Activated CD4-positive, alpha-beta T cell treated with anti-CD3 and anti-CD28 coated beads, Interleukin-2, amount 50 U/mL, for 4 hours (primary cell): ENCODE data around the gene CLASP1.
"Not testable (repeated sequence)": the region's sequence is repeated elsewhere in the genome, so short reads cannot be mapped to it uniquely, and the experiment has no call there.

Experiments
- DNase-seq, 2 experiments: peaks; one replicate each; pipeline ENCODE4 v3.0.0-alpha.2; 2020

The CLASP1 gene

GRCh38 chr2:121340926-121341325 is 308.3 kb downstream of the CLASP1 start:
- no peak for DNase-seq

DNA sequence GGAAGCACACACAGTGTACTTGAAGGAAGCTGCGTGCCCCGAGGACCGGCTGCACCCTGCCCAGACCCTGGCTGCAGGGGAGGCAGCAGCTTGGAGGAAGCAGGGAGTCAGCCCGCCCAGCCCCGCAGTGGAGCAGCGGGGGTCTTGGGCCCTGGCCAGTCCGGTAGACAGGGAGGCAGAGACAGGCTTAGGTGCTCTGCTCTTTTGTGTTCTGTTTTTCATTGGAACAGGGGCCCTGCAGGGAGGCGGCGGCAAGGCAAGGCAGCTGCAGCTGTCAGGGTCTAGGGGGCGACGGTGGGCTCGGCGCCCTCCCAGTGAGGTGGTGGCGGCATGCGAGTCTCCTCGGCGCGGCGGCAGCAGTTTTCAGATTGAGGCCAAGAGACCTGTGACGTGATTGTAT is 311.0 kb downstream of the CLASP1 start:
- DNase-seq = no peak

GRCh38 chr2:121336528-121337294 is 312.6 kb downstream of the CLASP1 start:
- no peak for DNase-seq

GRCh38 chr2:121335294-121336290 is 313.7 kb downstream of the CLASP1 start:
- DNase-seq = no peak

DNA sequence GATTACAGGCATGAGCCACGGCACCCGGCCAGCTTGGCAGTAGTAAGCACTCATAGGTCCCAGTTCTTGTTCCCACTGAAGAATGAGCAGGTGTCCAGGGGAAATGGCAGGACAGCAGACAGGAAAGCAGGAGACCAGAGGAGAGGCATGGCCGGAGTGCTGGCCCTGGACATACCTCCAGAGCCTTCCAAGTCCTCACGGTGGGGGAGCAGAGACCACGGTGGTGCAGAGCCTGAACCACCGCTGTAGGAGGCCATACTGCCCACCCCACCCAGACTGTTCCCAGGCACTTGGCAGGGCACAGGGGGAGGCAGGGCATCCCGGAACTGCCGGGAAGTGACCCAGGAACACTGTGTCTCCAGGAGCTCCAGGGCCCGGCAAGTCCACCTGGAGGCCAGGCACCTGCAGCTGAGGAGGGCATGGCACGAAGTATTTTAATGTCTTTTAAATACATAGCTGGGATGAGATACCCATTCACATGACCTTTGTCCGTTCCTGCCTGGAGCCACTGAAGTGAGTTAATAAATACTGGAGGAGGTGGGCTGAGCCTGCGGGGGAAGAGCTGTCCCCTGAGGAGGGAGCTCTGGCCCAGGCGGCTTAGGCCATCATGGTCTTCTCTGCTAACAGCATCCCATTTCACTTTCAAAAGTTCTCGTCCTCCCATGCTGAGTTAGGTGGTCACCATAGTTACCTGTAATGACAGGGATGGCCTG is 314.5 kb downstream of the CLASP1 start:
- DNase-seq = no peak

- DNase-seq = no peak
Observed at GRCh38 chr2:121333834-121334558, 315.3 kb downstream of the CLASP1 start.

GRCh38 chr2:121333231-121333630 is 316.0 kb downstream of the CLASP1 start:
- no peak for DNase-seq

DNA sequence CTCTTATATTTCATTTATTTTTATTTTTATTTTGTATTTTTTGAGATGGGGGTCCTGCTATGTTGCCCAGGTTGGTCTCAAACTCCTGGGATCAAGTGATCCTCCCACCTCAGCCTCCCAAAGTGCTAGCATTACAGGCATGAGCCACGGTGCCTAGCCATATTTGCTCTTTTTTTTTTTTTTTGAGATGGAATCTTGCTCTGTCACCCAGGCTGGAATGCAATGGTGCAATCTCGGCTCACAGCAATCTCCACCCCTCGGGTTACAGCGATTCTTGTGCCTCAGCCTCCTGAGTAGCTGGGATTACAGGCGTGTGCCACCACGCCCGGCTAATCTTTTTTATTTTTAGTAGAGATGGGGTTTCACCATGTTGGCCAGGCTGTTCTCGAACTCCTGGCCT is 317.9 kb downstream of the CLASP1 start:
- DNase-seq = not testable (repeated sequence)

- DNase-seq = no peak
Observed at GRCh38 chr2:121330921-121331320, 318.3 kb downstream of the CLASP1 start.

DNA sequence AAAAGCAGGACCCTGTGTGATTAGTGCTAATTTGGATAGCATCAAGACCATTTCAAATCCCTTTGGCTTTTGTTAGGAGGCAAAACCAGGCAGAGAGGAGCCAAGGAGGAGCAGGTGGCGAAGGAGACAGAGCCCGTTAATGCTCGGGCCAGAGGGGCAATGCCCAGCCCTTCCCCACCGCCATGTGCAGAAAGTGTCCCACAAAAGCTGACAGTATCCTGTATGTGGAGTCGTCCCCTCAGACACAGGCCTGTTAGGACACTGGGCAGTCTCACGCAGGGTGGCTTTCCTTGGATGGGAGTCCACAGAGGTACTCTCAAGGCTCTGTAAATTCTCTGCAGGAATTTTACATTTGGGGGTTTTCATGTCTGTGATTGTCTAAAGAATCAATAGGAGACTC is 319.5 kb downstream of the CLASP1 start:
- DNase-seq = no peak

GRCh38 chr2:121326628-121327027 is 322.6 kb downstream of the CLASP1 start:
- DNase-seq = no peak

GRCh38 chr2:121324601-121325000 is 324.7 kb downstream of the CLASP1 start:
- no peak for DNase-seq

- DNase-seq = no peak
Observed at GRCh38 chr2:121321476-121321875, 327.8 kb downstream of the CLASP1 start.

DNA sequence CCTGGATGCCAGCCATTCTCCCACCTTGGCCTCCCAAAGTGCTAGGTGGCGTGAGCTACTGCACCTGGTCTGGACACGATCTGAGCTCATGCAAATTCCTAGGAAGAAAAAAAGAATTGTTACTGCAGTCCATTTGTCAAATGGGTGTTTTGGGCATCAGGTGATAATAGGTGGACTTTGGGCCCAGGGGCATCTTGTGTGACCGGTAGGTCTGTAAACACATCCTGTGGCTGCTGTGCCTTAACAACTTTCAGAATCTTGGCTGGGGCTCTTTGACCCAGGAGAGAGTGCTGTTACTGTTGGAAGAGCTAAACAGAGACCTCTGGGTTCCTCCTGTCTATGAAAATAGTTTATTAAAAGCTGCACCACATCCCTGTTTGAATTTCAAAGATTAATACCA is 329.3 kb downstream of the CLASP1 start:
- DNase-seq = no peak

DNA sequence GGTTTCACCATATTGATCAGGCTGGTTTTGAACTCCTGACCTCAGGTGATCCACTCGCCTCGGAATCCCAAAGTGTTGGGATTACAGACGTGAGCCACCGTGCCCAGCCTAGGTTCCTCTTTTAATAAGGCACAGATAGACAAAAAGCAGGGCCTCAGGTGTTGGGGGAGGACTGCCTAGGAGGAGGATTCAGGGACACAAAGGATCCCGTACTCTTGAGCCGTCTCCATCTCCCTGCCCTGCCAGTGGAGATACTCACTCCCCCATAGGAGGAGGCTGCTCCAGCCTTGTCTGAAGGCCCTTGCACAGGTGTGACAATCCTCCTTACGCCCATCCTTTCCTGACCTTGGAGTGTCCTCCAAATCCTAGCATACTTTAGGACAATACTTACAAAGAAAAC is 332.3 kb downstream of the CLASP1 start:
- no peak for DNase-seq

DNA sequence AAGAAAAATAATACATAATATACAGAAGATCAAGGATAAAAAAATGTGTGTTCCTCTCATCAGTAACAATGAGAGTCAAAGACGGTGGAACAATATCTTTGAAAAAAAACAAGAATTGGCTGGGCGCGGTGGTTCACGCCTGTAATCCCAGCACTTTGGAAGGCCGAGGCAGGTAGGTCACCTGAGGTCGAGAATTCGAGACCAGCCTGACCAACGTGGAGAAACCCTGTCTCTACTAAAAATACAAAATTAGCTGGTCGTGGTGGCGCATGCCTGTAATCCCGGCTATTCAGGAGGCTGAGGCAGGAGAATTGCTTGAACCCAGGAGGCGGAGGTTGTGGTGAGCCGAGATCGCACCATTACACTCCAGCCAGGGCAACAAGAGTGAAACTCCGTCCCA is 335.6 kb downstream of the CLASP1 start:
- not testable (repeated sequence) for DNase-seq

DNA sequence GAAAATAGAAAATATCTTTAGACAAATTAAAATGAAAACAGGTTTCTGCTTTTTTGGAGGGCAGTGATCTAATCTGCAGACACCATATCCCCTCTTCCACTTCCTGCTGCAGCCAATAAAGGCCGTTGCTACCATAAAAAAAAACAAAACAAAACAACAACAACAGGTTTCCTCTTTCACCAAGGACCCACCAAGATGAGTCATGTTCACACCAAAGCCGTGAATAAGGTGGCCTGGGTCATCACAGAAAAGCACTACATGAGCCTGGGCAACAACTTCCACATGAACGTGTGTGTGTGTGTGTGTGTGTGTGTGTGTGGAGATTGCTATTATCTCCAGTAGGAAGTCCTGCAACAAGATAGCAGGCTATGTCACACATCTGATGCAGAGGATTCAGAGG is 339.5 kb downstream of the CLASP1 start:
- DNase-seq = no peak

DNA sequence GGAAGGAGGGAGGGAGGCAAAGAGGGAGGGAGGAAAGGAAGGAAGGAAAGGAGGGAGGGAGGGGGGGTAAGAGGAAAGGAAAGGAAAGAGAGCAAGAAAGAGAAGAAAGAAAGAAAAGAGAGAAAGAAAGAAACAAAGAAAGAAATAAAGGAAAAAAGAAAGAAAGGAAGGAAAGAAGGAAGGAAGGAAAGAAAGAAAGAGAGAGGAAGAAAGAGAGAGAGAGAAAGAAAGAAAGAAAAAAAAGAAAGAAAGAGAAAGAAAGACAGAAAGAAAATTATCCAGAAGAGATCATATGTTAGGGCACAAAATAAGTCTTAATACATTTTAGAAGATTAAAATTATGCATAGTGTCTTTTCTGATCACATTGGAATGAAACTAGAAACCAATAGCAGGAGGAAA is 339.9 kb downstream of the CLASP1 start:
- no peak for DNase-seq

DNA sequence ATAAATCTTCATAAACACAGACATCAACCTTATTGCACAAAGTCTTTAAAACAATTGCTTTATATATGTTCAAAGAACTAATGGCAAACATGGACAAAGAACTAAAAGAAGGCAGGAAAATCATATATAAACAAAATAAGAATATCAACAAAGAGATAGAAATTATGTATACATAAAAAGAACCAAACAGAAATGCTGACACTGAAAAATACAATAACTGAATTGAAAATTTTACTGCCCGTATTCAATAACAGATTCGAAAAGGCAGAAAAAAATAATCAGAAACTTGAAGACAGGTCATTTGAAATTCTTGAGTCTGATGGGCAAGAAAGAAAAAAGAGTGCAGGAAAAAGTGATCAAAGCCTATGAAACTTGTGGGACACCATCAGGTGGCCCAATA is 342.2 kb downstream of the CLASP1 start:
- DNase-seq = no peak

- DNase-seq = no peak
Observed at GRCh38 chr2:121304941-121305340, 344.3 kb downstream of the CLASP1 start.

DNA sequence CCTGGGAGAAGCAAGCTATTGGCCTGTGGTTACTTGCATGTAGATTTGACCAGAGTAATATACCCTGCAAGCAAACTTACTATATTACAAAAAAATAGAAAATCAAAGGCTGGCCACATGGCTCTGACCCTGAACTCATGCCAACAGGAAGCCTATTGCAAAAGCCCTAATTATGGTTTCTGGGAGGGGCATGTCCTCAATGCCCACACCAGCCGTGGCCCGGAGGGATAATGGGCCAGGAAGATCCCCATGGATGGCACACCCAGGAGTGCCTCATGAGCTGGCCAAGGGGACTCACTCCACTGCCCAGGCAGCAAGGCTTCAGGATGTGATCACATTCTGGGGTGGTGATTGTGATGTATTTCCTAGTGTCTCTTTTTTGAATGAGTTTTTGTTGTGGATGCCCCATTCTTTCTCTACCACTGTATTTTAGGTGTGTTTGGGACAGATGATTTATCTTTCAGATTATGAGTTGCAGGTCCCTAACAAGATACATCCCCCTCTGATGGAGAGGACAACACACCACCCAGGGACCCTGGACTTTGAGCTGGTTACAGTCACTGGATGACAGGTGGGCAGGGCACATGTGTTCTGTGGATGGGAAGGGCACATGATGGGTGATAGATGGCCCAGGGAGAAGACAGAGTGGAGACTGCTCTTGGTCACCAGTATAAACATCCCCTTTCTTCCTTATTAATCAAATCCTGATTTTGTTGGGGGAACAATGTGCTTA is 345.6 kb downstream of the CLASP1 start:
- DNase-seq = no peak

GRCh38 chr2:121301190-121301589 is 348.1 kb downstream of the CLASP1 start:
- DNase-seq = not testable (repeated sequence)
